DOHH2 (cell line): ENCODE results near the gene GNPTG.

ENCODE experiments used
- EZH2phosphoT487 ChIP-seq: fragments of 200-600 bp; sonication (generic); IDR thresholded peaks from 2 replicates; pipeline ENCODE4 v1.6.1; 2017; ENCODE audit warnings: borderline replicate concordance, mild to moderate bottlenecking, antibody characterized with exemption, low read length, moderate library complexity, mixed read lengths
- TF ChIP-seq, protein P1 (sequence below): fragments of 200-600 bp; sonication (generic); IDR thresholded peaks from one replicate; pipeline ENCODE4 v1.5.1; 2014; ENCODE audit warnings: antibody characterized with exemption, mild to moderate bottlenecking, low read depth, low read length; ENCODE audit not compliant: poor library complexity, severe bottlenecking

- TF ChIP-seq, protein P1, sequence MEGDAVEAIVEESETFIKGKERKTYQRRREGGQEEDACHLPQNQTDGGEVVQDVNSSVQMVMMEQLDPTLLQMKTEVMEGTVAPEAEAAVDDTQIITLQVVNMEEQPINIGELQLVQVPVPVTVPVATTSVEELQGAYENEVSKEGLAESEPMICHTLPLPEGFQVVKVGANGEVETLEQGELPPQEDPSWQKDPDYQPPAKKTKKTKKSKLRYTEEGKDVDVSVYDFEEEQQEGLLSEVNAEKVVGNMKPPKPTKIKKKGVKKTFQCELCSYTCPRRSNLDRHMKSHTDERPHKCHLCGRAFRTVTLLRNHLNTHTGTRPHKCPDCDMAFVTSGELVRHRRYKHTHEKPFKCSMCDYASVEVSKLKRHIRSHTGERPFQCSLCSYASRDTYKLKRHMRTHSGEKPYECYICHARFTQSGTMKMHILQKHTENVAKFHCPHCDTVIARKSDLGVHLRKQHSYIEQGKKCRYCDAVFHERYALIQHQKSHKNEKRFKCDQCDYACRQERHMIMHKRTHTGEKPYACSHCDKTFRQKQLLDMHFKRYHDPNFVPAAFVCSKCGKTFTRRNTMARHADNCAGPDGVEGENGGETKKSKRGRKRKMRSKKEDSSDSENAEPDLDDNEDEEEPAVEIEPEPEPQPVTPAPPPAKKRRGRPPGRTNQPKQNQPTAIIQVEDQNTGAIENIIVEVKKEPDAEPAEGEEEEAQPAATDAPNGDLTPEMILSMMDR = no peak
- TF ChIP-seq EZH2phosphoT487 = no peak
Observed at GRCh38 chr16:1325261-1325660, 26.5 kb upstream of the GNPTG start.
